Tibial nerve (tissue), 3 donors: ENCODE measurements around the gene CXCL11.

Experiments used
- CTCF ChIP-seq, 5 experiments: fragments of 200-600 bp in 3 of 5; fragments of 450-650 bp in 2 of 5; sonication (generic) in 3 of 5; IDR thresholded peaks; one replicate each; pipeline ENCODE4 v1.5.1; 2016 to 2019; ENCODE audit warnings: antibody characterized with exemption in 5 of 5, mild to moderate bottlenecking in 3 of 5, moderate library complexity in 2 of 5
- POLR2A ChIP-seq, 2 donors: fragments of 450-650 bp; IDR thresholded peaks; one replicate each; pipeline ENCODE4 v1.6.1; 2017; ENCODE audit warnings: antibody characterized with exemption in 2 of 2, mild to moderate bottlenecking in 2 of 2, moderate library complexity in 2 of 2

GRCh38 chr4:76072760-76073159, 36.9 kb upstream of the CXCL11 start:
- TF ChIP-seq CTCF (IDR thresholded peaks at IDR 0.05) (no peak), POLR2A (IDR thresholded peaks at IDR 0.05) (no peak)
